ENCODE measurements around the gene COL11A2.
A peak's percentile ranks its signal among the peaks of the same experiment; 100 is the strongest.
"Not testable (repeated sequence)": the region's sequence is repeated elsewhere in the genome, so short reads cannot be mapped to it uniquely, and the experiment has no call there.

The COL11A2 gene

GRCh38 chr6:33170176-33171015, 21.9 kb downstream of the COL11A2 start:
- no peak for DNase-seq

GRCh38 chr6:33169291-33170175, 22.7 kb downstream of the COL11A2 start:
- no peak for DNase-seq

GRCh38 chr6:33168639-33169038, 23.6 kb downstream of the COL11A2 start:
- no peak for DNase-seq

GRCh38 chr6:33168284-33168601, 24.0 kb downstream of the COL11A2 start:
- no peak for DNase-seq

GRCh38 chr6:33167374-33168283, 24.6 kb downstream of the COL11A2 start:
- DNase-seq: no peak

GRCh38 chr6:33166811-33167210, 25.5 kb downstream of the COL11A2 start:
- DNase-seq: no peak

GRCh38 chr6:33166363-33166762, 25.9 kb downstream of the COL11A2 start:
- DNase-seq: no peak

GRCh38 chr6:33165581-33166258, 26.5 kb downstream of the COL11A2 start:
- no peak for DNase-seq

GRCh38 chr6:33164665-33165373, 27.4 kb downstream of the COL11A2 start:
- DNase-seq: no peak

GRCh38 chr6:33164176-33164575, 28.1 kb downstream of the COL11A2 start:
- no peak for DNase-seq

GRCh38 chr6:33163540-33163939, 28.7 kb downstream of the COL11A2 start:
- DNase-seq: no peak

- peak; percentile 57 for DNase-seq
These were observed 30.6 kb downstream of the COL11A2 start for GRCh38 chr6:33161354-33162331.

GRCh38 chr6:33160728-33161344, 31.4 kb downstream of the COL11A2 start:
- DNase-seq: peak; percentile 95

- no peak for DNase-seq
These were observed 32.2 kb downstream of the COL11A2 start for GRCh38 chr6:33160096-33160495.

- DNase-seq: no peak
These were observed 35.3 kb downstream of the COL11A2 start for GRCh38 chr6:33156964-33157363.

- DNase-seq: no peak
These were observed 35.7 kb downstream of the COL11A2 start for GRCh38 chr6:33156561-33156960.

GRCh38 chr6:33154349-33154748, 37.9 kb downstream of the COL11A2 start:
- no peak for DNase-seq

- DNase-seq: no peak
These were observed 41.2 kb downstream of the COL11A2 start for GRCh38 chr6:33151050-33151449.

- DNase-seq: not testable (repeated sequence)
These were observed 41.7 kb downstream of the COL11A2 start for GRCh38 chr6:33150560-33150959.
